MG63 (cell line): ENCODE measurements around the gene MINK1. TPM values are rescaled to one million over a fixed set of nuclear protein-coding genes. Genes with fewer than 3 reads are reported as not detected.

Experiments
- DNase-seq: peaks from one replicate; pipeline ENCODE4 v3.0.0-alpha.2; 2020
- H3K27me3 ChIP-seq: fragments of 250-450 bp; sonication (Bioruptor Pico); 2 replicates; pipeline ENCODE4 v1.5.1; 2020; ENCODE audit warnings: mild to moderate bottlenecking, moderate library complexity
- H3K36me3 ChIP-seq: fragments of 250-450 bp; sonication (Bioruptor Pico); 2 replicates; pipeline ENCODE4 v1.5.1; 2020; ENCODE audit warnings: mild to moderate bottlenecking, moderate library complexity
- H3K4me3 ChIP-seq: fragments of 250-450 bp; sonication (Bioruptor Pico); 2 replicates; pipeline ENCODE4 v1.5.1; 2020; ENCODE audit warnings: mild to moderate bottlenecking, moderate library complexity
- H3K9me3 ChIP-seq: fragments of 250-450 bp; sonication (Bioruptor Pico); 2 replicates; pipeline ENCODE4 v1.5.1; 2020; ENCODE audit warnings: mild to moderate bottlenecking, moderate library complexity
- total RNA-seq: library from RNA; depleted of rRNA; stranded (reverse); fragments of >200 nt; shearing (Covaris generic); gene quantifications from 2 replicates; pipeline ENCODE4 v1.2.3, GENCODE V29; 2014; ENCODE audit warnings: low replicate concordance; rRNA removed

MINK1 gene
- 15.1 and 19.1 TPM in 2 replicates for total RNA-seq

DNA sequence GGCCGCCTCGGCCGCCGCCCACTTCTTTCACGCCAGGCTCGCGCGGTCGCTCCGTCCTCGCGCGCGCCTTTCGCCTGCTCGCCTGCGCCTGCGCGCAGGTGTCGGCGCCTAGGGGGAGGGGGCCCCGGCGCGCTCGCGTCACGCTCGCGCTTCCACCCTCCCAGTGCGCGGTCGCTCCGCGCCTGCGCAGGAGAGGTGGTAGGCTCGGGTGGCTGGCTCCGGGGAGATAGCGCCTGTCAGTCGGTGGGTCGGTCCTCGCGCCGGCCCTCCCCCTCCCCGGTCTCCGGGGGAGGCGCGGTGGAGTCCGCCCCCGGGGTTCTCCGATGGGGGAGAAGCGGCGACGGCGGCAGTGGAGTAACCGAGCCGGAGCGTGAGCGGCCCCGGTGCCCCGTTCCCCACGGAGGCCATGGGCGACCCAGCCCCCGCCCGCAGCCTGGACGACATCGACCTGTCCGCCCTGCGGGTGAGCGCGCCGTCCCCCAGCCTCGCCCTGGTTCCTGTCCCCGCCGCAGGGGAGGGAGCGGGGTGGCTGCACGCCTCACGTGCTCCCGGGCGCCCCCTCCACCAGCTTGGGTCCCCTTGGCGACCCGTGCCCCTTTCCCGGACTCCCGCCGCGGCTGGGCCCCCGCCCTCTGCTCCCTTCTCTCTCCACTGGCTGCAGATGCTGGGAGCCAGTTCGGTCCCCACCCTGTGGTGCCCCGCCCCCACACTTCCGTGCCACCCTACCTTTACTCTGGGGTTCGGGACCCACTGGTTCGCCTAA, at the start of gene MINK1:
TSS of gene MINK1 (plus strand) at position 163 of the 763 bp plus-strand sequence. CDS start at position 407, 244 bp downstream.
- H3K27me3 ChIP-seq = no peaks in the 10 kb centered on the region
- no peaks in the 10 kb centered on the region for H3K9me3 ChIP-seq
- peak; percentile 76 for DNase-seq

DNA sequence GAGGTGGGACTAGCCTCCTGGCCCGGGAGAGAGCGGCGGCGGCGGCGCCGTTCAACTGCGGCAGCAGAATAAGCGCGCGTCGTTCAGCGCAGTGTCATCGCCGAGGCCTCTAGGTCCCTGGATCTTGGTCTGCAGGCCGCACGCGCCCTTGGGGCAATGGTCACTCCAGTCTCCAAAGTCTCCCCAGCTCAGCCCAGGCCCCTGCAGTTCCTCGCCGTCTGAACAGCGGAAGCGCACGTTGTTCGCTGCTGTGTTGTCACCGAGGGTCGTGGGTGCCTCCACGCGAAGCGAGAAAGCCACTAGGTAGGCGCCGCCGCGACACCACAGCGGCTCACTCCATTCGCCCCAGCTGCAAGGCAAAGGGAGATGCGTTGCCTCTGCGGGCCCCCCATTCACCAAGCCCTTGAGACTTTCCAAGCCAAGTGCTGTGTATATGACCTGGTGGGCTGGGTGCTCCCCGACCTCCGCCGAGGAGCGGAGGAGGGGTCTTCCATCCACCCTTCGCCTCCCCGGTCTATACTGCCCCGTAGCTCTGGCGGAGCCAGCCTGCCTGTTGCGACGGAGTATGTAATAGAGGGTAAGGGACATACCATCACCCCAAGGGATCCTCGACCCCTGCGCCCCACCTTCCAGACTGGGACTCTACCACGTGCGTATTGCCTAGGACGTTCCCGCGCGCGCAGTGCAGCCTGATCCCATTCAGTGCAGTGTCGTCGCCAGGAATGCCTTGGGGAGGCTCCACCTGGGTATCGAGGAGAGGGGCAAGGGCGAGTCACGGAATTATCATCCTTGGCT, 47.6 kb upstream of the MINK1 start:
- Histone ChIP-seq H3K4me3 (no peak overlapping the region), H3K9me3 (no peaks in the 10 kb centered on the region), H3K27me3 (no peaks in the 10 kb centered on the region), H3K36me3 (no peaks in the 10 kb centered on the region)
- DNase-seq = no peak

More for the DNA sequence above, at the start of gene MINK1:
- Histone ChIP-seq H3K4me3 (peak within 1 kb of the TSS; percentile 69), H3K36me3 (no peaks in the 10 kb centered on the region)

DNA sequence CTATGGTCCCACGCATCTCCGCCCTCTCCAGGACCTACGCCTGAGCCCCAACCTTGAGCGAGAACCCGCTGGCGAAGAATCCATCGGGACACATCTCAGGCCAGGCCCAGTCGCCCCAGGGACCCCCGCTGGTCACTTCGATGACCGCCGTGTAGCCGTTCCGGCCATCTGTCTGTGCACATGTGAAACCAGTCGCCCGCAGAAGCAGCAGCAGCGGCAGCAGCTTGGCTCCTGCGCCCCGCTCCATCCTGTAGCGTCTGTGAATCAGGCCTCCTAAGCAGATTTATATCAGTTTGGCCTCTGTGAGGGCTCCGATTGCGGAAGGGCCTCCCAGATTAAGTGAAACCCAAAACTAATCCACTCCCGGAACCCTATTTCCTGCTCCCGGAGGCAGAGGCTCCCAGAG, 47.0 kb upstream of the MINK1 start, which contains the start of gene VMO1:
TSS of gene VMO1 (minus strand) at position 259 of the 406 bp plus-strand sequence. CDS start at position 247, 12 bp downstream.
- DNase-seq = no peak
- Histone ChIP-seq H3K9me3 (no peaks in the 10 kb centered on the region), H3K27me3 (no peaks in the 10 kb centered on the region), H3K4me3 (no peak within 1 kb of the TSS), H3K36me3 (no peaks in the 10 kb centered on the region)

DNA sequence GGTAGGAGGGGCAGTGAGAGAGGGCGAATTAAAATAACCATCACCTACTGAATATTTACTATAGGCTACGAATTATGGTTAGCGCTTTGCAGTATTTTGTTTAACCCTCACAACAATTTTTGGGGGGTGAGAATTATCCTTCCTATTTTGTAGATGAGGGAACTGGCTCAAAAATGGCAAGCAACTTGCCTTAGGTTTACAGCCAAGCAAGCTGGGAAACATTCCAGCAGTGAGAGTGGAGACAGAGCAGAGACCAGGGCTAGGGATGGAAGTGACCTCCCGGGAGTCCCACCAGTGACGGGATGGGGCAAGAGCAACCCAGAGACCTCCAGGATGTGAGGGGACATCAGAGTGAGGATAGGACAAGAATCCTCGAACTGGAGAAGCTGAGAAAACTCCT, 46.6 kb upstream of the MINK1 start:
- H3K27me3 ChIP-seq = no peaks in the 10 kb centered on the region
- no peak overlapping the region for H3K4me3 ChIP-seq
- no peaks in the 10 kb centered on the region for H3K9me3 ChIP-seq
- no peak for DNase-seq
- H3K36me3 ChIP-seq = no peaks in the 10 kb centered on the region

DNA sequence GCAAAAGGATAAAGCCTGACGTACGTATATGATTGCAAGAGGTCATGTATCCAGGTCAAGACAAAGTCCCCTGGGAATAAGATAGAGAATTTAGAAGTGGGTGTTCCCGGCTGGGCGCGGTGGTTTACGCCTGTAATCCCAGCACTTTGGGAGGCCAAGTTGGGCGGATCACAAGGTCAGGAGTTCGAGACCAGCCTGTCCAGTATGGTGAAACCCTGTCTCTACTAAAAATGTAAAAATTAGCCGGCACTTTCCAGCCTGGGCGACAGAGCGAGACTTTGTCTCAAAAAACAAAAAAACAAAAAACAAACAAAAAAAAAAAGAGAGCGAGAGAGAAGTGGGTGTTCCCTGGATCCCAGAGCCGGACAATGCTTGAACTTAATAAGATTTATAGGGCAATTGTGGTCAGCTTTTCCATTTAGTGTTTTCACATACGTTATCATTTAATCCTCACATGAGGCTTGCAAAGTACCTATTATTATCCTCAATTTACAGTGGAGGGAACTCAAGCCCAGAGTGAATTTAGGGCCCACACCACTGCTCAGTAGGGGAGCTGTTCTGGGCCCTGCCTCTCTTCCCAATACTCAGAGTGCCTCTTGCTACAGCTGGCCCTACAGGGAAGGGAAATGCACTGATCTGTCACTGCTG, 44.9 kb upstream of the MINK1 start:
- Histone ChIP-seq H3K4me3 (no peak overlapping the region), H3K9me3 (no peaks in the 10 kb centered on the region), H3K27me3 (no peaks in the 10 kb centered on the region), H3K36me3 (no peaks in the 10 kb centered on the region)
- no peak for DNase-seq

DNA sequence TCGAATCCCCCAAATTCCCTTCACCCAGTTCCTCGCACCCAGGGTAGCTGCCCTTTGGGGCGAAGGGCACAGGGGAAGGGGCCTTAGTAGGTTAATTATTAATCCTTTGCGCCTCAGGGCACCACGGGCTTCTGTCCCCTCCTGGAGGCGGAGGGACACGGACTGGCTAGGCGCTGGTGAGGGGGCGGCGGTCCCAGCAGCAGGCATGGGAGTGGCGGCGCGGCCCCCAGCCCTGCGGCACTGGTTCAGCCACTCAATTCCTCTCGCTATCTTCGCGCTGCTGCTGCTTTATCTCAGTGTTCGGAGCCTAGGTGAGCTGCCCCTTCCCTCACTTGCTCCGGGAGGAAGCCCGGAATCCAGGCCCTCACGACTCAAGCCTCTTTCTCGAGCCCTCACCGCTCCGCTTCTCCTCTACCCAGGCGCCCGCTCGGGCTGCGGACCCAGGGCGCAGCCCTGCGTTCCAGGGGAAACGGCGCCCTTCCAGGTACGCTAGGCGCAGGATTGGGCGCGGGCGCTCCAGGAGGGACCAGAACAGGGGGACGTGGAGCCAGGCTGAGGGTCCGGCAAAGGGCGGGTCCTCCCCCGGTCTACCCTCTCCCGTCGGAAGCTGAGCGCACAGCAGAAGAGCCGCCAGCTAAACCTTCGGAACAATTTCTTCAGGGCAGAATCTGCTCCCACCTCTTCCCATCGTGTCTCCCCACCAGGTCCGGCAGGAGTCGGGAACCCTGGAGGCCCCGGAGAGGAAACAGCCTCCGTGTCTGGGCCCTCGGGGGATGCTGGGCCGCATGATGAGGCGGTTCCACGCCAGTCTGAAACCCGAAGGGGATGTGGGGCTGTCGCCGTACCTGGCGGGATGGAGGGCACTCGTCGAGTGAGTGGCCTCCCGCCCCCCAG, 44.1 kb upstream of the MINK1 start, which contains the start of gene GLTPD2:
TSS of gene GLTPD2 (plus strand) at position 158 of the 894 bp plus-strand sequence. CDS start at position 206, 48 bp downstream.
- DNase-seq = no peak
- Histone ChIP-seq H3K4me3 (peak within 1 kb of the TSS; percentile 52), H3K9me3 (no peaks in the 10 kb centered on the region), H3K27me3 (no peaks in the 10 kb centered on the region), H3K36me3 (no peaks in the 10 kb centered on the region)

DNA sequence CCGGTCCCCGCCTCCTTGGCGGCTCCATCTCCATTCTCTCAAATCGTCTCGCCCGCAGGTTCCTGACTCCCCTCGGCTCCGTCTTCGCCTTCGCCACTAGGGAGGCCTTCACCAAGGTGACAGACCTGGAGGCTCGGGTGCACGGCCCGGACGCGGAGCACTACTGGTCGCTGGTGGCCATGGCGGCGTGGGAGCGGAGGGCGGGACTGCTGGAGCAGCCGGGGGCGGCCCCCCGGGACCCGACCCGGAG, 43.5 kb upstream of the MINK1 start:
- Histone ChIP-seq H3K27me3 (no peaks in the 10 kb centered on the region), H3K4me3 (peak overlapping the region; percentile 52), H3K36me3 (no peaks in the 10 kb centered on the region), H3K9me3 (no peaks in the 10 kb centered on the region)
- no peak for DNase-seq

DNA sequence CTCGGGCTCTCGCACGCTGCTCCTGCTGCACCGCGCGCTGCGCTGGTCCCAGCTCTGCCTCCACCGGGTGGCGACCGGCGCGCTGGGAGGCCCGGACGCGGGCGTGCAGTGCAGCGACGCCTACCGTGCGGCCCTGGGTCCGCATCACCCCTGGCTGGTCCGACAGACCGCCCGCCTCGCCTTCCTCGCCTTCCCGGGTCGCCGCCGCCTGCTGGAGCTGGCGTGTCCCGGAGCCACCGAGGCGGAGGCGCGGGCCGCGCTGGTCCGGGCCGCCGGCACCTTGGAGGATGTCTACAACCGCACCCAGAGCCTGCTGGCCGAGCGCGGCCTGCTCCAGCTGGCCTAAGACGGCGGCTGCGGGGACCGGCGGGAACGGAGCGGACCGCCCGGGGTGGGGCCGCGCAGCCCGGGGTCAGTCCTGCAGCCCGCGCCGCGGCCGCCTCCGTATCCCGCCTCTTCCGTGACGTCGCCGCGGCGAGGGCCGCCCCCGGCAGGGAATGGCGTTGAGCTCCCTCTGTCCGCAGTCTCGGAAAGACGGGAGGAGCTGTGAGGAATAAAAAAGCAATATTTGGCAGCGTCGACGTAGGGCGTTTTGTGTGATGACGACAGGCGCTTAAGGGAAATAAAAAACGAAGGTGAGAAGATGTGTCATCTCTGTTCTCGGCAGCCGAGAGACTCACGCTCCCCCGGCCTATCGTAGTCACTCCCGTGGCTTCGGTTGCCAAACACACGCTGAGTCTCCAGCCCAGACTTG, 43.0 kb upstream of the MINK1 start:
- Histone ChIP-seq H3K27me3 (no peaks in the 10 kb centered on the region), H3K9me3 (no peaks in the 10 kb centered on the region), H3K4me3 (peak overlapping the region; percentile 52), H3K36me3 (no peaks in the 10 kb centered on the region)
- peak; percentile 76 for DNase-seq

DNA sequence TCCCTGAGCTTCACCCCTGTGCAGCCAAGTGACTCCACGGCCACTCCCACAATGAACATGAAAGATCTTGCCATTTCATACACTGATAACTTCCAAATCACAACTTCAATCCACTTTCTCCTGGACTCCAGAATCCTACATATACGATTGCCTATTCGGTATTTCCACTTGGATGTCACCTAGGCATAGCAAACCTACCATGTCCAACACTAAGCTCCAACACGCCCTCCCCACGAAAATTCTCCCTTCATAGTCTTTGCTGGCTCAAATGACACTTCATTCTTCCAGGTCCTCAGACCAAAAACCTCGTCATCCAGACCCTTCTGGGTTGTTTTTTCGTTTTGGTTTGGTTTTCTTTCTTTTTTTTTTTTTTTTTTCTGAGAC, 42.4 kb upstream of the MINK1 start:
- H3K27me3 ChIP-seq = no peaks in the 10 kb centered on the region
- H3K9me3 ChIP-seq = no peaks in the 10 kb centered on the region
- no peak for DNase-seq
- no peaks in the 10 kb centered on the region for H3K36me3 ChIP-seq
- H3K4me3 ChIP-seq = peak overlapping the region; percentile 52

DNA sequence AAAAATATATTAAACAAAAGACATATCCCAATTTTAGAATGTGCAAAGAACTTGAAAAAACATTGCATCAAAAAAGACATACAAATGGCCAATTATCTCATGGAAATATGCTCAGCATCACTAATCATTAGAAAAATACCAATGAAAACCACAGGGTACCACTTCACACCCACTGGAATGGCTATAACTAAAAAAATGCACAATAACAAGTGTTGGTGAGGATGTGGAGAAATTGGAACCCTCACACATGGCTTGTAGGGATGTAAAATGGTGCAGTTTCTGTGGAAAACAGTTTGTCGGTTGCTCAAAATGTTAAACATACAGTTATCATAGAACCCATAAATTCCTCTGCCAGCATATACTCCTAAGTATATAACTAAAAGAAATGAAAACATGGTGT, 38.0 kb upstream of the MINK1 start:
- Histone ChIP-seq H3K36me3 (no peaks in the 10 kb centered on the region), H3K4me3 (no peak overlapping the region), H3K27me3 (no peaks in the 10 kb centered on the region), H3K9me3 (no peaks in the 10 kb centered on the region)
- no peak for DNase-seq

DNA sequence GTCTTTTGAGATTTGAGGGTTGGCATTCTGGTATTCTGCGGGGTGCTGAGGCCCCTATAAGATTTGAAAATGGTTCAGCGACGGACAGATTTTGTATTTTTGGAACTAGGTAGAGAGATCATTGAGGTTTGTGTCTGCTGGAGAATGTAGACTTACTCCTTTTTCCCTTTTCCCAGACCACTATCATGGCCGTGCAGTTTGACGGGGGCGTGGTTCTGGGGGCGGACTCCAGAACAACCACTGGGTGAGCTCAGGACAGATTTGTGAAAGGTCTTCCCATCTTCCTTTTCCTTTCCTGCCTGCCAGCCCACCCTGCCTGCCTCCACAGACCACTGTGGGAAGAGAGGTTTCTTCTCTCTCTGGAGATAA, 36.6 kb upstream of the MINK1 start:
- no peaks in the 10 kb centered on the region for H3K27me3 ChIP-seq
- H3K36me3 ChIP-seq = no peaks in the 10 kb centered on the region
- peak overlapping the region; percentile 90 for H3K4me3 ChIP-seq
- peak; percentile 39 for DNase-seq
- no peaks in the 10 kb centered on the region for H3K9me3 ChIP-seq

DNA sequence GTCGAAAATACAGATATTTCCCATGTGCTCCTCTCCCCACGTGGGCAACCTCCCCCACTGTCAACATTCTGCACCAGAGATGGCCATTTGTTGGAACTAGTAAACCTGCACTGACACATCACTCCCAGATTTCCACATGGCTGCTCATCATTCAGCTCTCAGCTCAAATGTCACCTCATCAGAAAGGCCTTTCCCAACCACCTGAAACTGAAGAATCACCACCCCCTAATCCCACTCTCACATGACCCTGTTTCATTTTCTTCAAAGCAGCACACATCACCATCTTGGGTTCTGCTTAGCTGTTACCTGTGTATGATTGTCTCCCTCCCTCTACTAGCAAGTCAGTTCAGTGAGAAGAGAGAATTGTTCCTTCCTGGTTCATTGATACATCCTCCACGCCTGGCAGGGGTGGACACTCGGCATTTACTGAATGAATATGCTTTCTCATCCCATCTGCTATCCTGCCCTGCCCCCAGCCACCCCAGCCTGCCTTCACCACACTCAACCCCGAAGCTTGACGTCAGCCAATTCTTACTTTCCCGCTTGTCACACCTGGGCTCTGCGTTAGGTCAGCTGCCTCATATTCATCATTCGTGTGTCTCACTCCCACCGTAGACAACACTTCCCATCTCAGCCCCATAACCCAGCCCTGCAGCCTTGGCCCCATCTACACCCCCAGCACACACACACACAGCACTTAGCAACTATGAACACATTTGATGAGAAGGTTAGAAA, 32.5 kb upstream of the MINK1 start:
- Histone ChIP-seq H3K36me3 (no peaks in the 10 kb centered on the region), H3K27me3 (no peaks in the 10 kb centered on the region), H3K9me3 (no peaks in the 10 kb centered on the region), H3K4me3 (no peak overlapping the region)
- no peak for DNase-seq

DNA sequence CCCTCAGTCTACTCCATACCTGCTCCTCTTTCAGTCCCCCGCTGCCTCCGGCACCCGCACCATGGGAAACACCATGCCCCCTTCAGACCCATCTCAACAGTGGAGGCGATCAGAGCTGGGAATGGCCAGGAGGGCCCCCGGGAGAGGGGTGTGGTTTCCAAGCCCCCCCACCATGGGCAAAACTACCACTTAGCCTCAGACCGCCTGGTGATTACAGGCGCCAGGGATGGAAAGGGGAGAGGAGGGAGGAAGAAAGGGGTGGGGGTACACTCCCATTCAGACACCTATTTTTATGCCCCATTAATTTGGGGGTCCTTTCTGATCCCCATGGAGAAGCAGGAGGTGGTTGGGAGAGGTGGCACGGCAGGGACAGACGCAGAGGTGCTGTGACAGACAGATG, 30.9 kb upstream of the MINK1 start, which contains the start of gene C17orf114:
TSS of gene C17orf114 (minus strand) at position 101 of the 400 bp plus-strand sequence.
- no peaks in the 10 kb centered on the region for H3K27me3 ChIP-seq
- H3K4me3 ChIP-seq = no peak within 1 kb of the TSS
- no peak for DNase-seq

DNA sequence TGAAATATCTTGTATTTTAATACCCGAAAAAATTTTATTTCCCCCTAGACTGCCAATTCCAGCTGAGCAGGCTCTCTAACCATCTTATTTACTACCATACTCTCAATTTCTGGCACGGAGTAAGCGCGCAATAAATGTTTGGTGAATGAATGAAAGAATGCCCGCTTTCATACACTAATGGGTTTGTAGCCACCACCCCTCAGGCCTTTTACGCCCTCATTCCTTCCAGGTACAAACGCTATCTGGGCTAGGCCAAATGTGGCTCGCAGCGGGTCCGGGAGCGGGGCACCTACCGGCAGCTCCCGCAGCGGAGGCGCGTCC, 26.7 kb upstream of the MINK1 start:
- Histone ChIP-seq H3K36me3 (no peaks in the 10 kb centered on the region), H3K4me3 (peak overlapping the region; percentile 53), H3K27me3 (no peaks in the 10 kb centered on the region), H3K9me3 (no peaks in the 10 kb centered on the region)
- no peak for DNase-seq

More for the DNA sequence above, 30.9 kb upstream of the MINK1 start, which contains the start of gene C17orf114:
- Histone ChIP-seq H3K36me3 (no peaks in the 10 kb centered on the region), H3K9me3 (no peaks in the 10 kb centered on the region)
